A673 (cell line): ENCODE measurements around the gene SHISA3. TPM values are rescaled to one million over a fixed set of nuclear protein-coding genes. Genes with fewer than 3 reads are reported as not detected.

Source experiments
- BruUV-seq: library from RNA; stranded (reverse); fragments of 400-500 nt; replicated peaks from 2 replicates; lab custom pipeline; 2021; lab: Mats Ljungman, UMichigan
- CTCF ChIA-PET: fragments of 300-600 bp; sonication (Branson Sonifier 250); formaldehyde crosslinking; loops from one replicate; lab custom pipeline; 2022; ENCODE audit warnings: antibody characterized with exemption; lab: Charles Lee
- POLR2A ChIA-PET: fragments of 300-600 bp; sonication (Branson Sonifier 250); formaldehyde crosslinking; loops from one replicate; lab custom pipeline; 2022; ENCODE audit warnings: antibody characterized with exemption; ENCODE audit not compliant: low non-redundant PET; lab: Charles Lee
- DNase-seq: peaks from one replicate; pipeline ENCODE4 v3.0.0-alpha.2; 2015; ENCODE audit warnings: low spot score
- H3K27ac ChIP-seq: fragments of 200-600 bp; sonication (generic); 2 replicates; pipeline ENCODE4 v1.5.1; 2016; ENCODE audit warnings: mixed run types, low read depth, mild to moderate bottlenecking, mixed read lengths, antibody characterized with exemption, low read length; ENCODE audit not compliant: poor library complexity, severe bottlenecking
- H3K27me3 ChIP-seq: fragments of 200-600 bp; sonication (generic); replicated peaks from 2 replicates; pipeline ENCODE4 v1.6.1; 2017; ENCODE audit warnings: mixed run types, low read depth, mild to moderate bottlenecking, mixed read lengths, antibody characterized with exemption, low read length; ENCODE audit not compliant: insufficient read depth, poor library complexity
- H3K36me3 ChIP-seq: fragments of 200-600 bp; sonication (generic); 2 replicates; pipeline ENCODE4 v1.6.1; 2016; ENCODE audit warnings: mixed run types, mild to moderate bottlenecking, mixed read lengths, antibody characterized with exemption, low read length; ENCODE audit not compliant: insufficient read depth, poor library complexity, severe bottlenecking
- H3K4me1 ChIP-seq: fragments of 200-600 bp; sonication (generic); 2 replicates; pipeline ENCODE4 v1.6.1; 2017; ENCODE audit warnings: mixed run types, mild to moderate bottlenecking, mixed read lengths, antibody characterized with exemption, low read length; ENCODE audit not compliant: insufficient read depth, poor library complexity, severe bottlenecking
- H3K4me3 ChIP-seq: fragments of 200-600 bp; sonication (generic); 2 replicates; pipeline ENCODE4 v1.5.1; 2016; ENCODE audit warnings: low read depth, mixed run types, mild to moderate bottlenecking, mixed read lengths, low read length; ENCODE audit not compliant: poor library complexity, severe bottlenecking
- H3K9me3 ChIP-seq: fragments of 200-600 bp; sonication (generic); 2 replicates; pipeline ENCODE4 v1.6.1; 2016; ENCODE audit warnings: mixed run types, low read depth, mild to moderate bottlenecking, mixed read lengths, antibody characterized with exemption, low read length; ENCODE audit not compliant: poor library complexity, severe bottlenecking
- EZH2 ChIP-seq: fragments of 200-600 bp; sonication (generic); IDR thresholded peaks from 2 replicates; pipeline ENCODE4 v1.6.1; 2017; ENCODE audit warnings: borderline replicate concordance, low read depth, mild to moderate bottlenecking, mixed read lengths, antibody characterized with exemption, low read length; ENCODE audit not compliant: poor library complexity, severe bottlenecking
- intact Hi-C: fragments of 100-400 bp; cut with micrococcal nuclease; formaldehyde crosslinking; loops from one replicate; pipeline ENCODE4 v1.10.0; 2022; ENCODE audit not compliant: unreplicated experiment
- total RNA-seq: library from RNA; stranded (reverse); gene quantifications from 2 replicates; pipeline ENCODE4 v1.2.3, GENCODE V29; 2021
- TF ChIP-seq, protein P1 (sequence below): fragments of 300-800, 200-600 bp; sonication (generic); conservative IDR thresholded peaks from 2 replicates; pipeline ENCODE4 v1.5.1; 2017; ENCODE audit warnings: low read depth, mild to moderate bottlenecking, antibody characterized with exemption, low read length, moderate library complexity, mixed read lengths

Gene SHISA3
- total RNA-seq, 1 experiment from 2014 or later = 0.39 TPM

GRCh38 chr4:42440083-42440482, 42.8 kb downstream of the SHISA3 start:
- no TSS peak for BruUV-seq
- intact Hi-C loops = no loop called here

GRCh38 chr4:42442601-42443000, 45.3 kb downstream of the SHISA3 start:
- ChIA-PET POLR2A (no interaction called here), CTCF (no interaction called here)
- intact Hi-C loops = no loop called here
- H3K36me3 ChIP-seq = no peaks in the 10 kb centered on the region
- H3K27me3 ChIP-seq = peaks cover 16% of the 10 kb centered on the region
- H3K9me3 ChIP-seq = no peaks in the 10 kb centered on the region
- no peak overlapping the region for H3K4me3 ChIP-seq
- TF ChIP-seq, protein P1, sequence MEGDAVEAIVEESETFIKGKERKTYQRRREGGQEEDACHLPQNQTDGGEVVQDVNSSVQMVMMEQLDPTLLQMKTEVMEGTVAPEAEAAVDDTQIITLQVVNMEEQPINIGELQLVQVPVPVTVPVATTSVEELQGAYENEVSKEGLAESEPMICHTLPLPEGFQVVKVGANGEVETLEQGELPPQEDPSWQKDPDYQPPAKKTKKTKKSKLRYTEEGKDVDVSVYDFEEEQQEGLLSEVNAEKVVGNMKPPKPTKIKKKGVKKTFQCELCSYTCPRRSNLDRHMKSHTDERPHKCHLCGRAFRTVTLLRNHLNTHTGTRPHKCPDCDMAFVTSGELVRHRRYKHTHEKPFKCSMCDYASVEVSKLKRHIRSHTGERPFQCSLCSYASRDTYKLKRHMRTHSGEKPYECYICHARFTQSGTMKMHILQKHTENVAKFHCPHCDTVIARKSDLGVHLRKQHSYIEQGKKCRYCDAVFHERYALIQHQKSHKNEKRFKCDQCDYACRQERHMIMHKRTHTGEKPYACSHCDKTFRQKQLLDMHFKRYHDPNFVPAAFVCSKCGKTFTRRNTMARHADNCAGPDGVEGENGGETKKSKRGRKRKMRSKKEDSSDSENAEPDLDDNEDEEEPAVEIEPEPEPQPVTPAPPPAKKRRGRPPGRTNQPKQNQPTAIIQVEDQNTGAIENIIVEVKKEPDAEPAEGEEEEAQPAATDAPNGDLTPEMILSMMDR = no peak
- TF ChIP-seq EZH2 = no peak
- no peak for DNase-seq
- BruUV-seq = no TSS peak
- no peak overlapping the region for H3K27ac ChIP-seq
- no peaks in the 10 kb centered on the region for H3K4me1 ChIP-seq

More at GRCh38 chr4:42440083-42440482, 42.8 kb downstream of the SHISA3 start:
- Histone ChIP-seq H3K36me3 (no peaks in the 10 kb centered on the region), H3K4me1 (no peaks in the 10 kb centered on the region), H3K4me3 (no peak overlapping the region), H3K27me3 (peaks cover 16% of the 10 kb centered on the region), H3K9me3 (no peaks in the 10 kb centered on the region), H3K27ac (no peak overlapping the region)
- DNase-seq = no peak
- no peak for TF ChIP-seq EZH2
- TF ChIP-seq, protein P1 = no peak
- ChIA-PET POLR2A (no interaction called here), CTCF (no interaction called here)

DNA sequence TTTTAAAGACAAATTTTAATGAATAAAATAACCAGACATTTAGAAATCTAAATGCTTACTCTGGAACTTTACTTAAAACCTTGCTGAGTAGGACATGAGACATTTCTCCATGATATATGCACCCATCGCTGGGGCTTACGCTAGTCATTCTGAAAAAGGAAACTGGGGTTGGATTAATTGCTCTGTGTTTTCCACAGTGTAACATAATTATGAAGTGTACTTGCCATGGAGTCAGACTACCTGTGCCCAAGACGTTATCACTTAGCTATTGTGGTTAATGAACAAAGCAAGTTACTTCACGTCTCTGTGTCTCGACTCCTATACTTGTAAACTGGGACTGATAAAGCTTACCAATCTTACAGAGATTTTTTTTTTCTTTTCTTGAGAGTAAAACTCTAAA, 47.8 kb downstream of the SHISA3 start:
- no peak for DNase-seq
- H3K27ac ChIP-seq = no peak overlapping the region
- no peaks in the 10 kb centered on the region for H3K9me3 ChIP-seq
- ChIA-PET CTCF (no interaction called here), POLR2A (no interaction called here)
- no peak overlapping the region for H3K4me3 ChIP-seq
- H3K36me3 ChIP-seq = no peaks in the 10 kb centered on the region
- no peaks in the 10 kb centered on the region for H3K4me1 ChIP-seq
- peaks cover 16% of the 10 kb centered on the region for H3K27me3 ChIP-seq
- no peak for TF ChIP-seq EZH2
- BruUV-seq = no TSS peak
- intact Hi-C loops = no loop called here

GRCh38 chr4:42446823-42447222, 49.5 kb downstream of the SHISA3 start:
- ChIA-PET CTCF (no interaction called here), POLR2A (no interaction called here)
- intact Hi-C loops = no loop called here

More at GRCh38 chr4:42446823-42447222, 49.5 kb downstream of the SHISA3 start:
- peak; percentile 1 for DNase-seq
- Histone ChIP-seq H3K4me1 (no peaks in the 10 kb centered on the region), H3K27me3 (peaks cover 13% of the 10 kb centered on the region), H3K9me3 (no peaks in the 10 kb centered on the region), H3K27ac (no peak overlapping the region), H3K36me3 (no peaks in the 10 kb centered on the region), H3K4me3 (no peak overlapping the region)
- BruUV-seq = no TSS peak
- no peak for TF ChIP-seq EZH2
- TF ChIP-seq, protein P1 = no peak
